ENCODE data around the gene MKRN2OS.
A peak's percentile ranks its signal among the peaks of the same experiment; 100 is the strongest.

The MKRN2OS gene

DNA sequence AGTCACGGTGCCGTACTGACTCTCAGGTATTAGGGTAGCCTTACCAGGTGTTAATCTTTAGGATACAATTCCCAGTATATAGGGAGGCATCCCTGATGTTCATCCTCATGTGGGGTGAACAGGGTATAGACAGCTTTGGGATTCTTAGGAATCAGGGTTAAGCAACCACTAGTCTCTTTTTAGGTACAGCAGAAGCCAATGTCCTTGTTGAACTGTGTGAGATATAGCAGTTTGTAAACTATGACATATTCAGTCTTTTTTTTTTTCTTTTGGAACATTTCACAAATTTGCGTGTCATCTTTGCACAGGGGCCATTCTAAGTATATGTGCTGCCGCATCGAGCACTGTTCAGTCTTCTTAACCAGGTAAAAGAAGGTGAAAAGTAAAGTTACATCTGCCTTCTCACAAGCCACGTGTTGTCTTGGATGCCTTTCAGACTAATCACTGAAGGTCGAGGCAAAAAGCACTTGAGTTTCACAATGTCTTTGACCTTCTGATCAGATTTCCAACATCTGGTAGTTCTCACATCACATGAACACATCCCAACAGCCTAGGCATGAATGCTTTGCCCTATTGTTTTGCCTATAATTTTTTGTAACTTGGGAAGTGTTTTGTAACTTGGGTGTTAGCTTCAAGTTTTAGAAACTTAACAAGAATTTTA lies 43.8 kb downstream of the MKRN2OS start:
- peaks cover 93% of the 10 kb centered on the region for H3K36me3 ChIP-seq (ENCODE audit: insufficient read depth, low read length)
- DNase-seq, result no peak
- 0 out of 2 replicates have a peak, but pooled peaks cover 3% of the 10 kb centered on the region for H3K79me2 ChIP-seq (ENCODE audit: insufficient read depth, low read length)
- H3K9ac ChIP-seq (ENCODE audit: low read depth, low read length), result no peak overlapping the region
- peaks cover 3% of the 10 kb centered on the region; the same call in 1 of the 2 replicates for H4K20me1 ChIP-seq (ENCODE audit: insufficient read depth, low read length)
- no peak overlapping the region for H3K4me2 ChIP-seq (ENCODE audit: insufficient read depth, low read length)
- no peak overlapping the region for H2AFZ ChIP-seq (ENCODE audit: low read depth, low read length)
- no peaks in the 10 kb centered on the region for H3K4me1 ChIP-seq (ENCODE audit: insufficient read depth, low read length)
- no peak overlapping the region for H3K4me3 ChIP-seq (ENCODE audit: low read depth in 1 of 2, low read length in 2 of 2)
- no peaks in the 10 kb centered on the region for H3K27me3 ChIP-seq (ENCODE audit: insufficient read depth, low read length, poor library complexity)
- H3K27ac ChIP-seq (ENCODE audit: low read length), result no peak overlapping the region
- no peak for TF ChIP-seq EZH2 (IDR thresholded peaks at IDR 0.05; ENCODE audit: borderline replicate concordance, low read depth, low read length, severe bottlenecking)
- ATAC-seq (ENCODE audit: insufficient read depth, low read depth), result no peak
- H3K9me3 ChIP-seq (ENCODE audit: insufficient read depth, low read length, severe bottlenecking), result no peaks in the 10 kb centered on the region

DNA sequence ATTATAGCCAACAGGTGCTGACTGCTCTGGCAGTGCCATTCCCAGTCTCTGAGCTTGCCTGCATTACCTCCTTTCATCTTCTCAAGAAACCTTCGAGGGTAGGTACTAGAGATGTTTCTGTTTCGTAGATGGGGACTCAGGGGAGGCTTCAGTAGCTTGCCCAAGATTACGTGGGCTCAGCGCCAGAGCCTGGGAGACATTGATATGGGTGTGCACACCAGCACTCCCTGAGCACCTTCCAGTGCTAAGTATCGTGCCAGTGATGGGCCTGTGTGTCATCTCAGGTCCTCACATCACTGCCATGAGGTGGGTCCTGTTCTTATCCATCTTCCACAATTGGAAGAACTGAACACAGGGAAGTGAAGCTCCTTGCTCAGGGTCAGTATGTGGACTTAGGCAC lies 45.8 kb downstream of the MKRN2OS start:
- Histone ChIP-seq H3K4me2 (ENCODE audit: insufficient read depth, low read length) (no peak overlapping the region), H3K27ac (ENCODE audit: low read length) (no peak overlapping the region), H2AFZ (ENCODE audit: low read depth, low read length) (no peak overlapping the region), H3K79me2 (ENCODE audit: insufficient read depth, low read length) (0 out of 2 replicates have a peak, but pooled peaks cover 3% of the 10 kb centered on the region), H3K9ac (ENCODE audit: low read depth, low read length) (no peak overlapping the region), H3K27me3 (ENCODE audit: insufficient read depth, low read length, poor library complexity) (no peaks in the 10 kb centered on the region), H4K20me1 (ENCODE audit: insufficient read depth, low read length) (peaks cover 3% of the 10 kb centered on the region; the same call in 1 of the 2 replicates), H3K4me1 (ENCODE audit: insufficient read depth, low read length) (no peaks in the 10 kb centered on the region), H3K9me3 (ENCODE audit: insufficient read depth, low read length, severe bottlenecking) (no peaks in the 10 kb centered on the region), H3K4me3 (ENCODE audit: low read depth in 1 of 2, low read length in 2 of 2) (no peak overlapping the region), H3K36me3 (ENCODE audit: insufficient read depth, low read length) (peaks cover 90% of the 10 kb centered on the region)
- TF ChIP-seq, protein P1, sequence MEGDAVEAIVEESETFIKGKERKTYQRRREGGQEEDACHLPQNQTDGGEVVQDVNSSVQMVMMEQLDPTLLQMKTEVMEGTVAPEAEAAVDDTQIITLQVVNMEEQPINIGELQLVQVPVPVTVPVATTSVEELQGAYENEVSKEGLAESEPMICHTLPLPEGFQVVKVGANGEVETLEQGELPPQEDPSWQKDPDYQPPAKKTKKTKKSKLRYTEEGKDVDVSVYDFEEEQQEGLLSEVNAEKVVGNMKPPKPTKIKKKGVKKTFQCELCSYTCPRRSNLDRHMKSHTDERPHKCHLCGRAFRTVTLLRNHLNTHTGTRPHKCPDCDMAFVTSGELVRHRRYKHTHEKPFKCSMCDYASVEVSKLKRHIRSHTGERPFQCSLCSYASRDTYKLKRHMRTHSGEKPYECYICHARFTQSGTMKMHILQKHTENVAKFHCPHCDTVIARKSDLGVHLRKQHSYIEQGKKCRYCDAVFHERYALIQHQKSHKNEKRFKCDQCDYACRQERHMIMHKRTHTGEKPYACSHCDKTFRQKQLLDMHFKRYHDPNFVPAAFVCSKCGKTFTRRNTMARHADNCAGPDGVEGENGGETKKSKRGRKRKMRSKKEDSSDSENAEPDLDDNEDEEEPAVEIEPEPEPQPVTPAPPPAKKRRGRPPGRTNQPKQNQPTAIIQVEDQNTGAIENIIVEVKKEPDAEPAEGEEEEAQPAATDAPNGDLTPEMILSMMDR (IDR thresholded peaks at IDR 0.05; ENCODE audit: borderline replicate concordance, extremely low read depth, low read length, poor library complexity, severe bottlenecking), result no peak
- ATAC-seq (ENCODE audit: insufficient read depth, low read depth) (no peak), DNase-seq (no peak)

DNA sequence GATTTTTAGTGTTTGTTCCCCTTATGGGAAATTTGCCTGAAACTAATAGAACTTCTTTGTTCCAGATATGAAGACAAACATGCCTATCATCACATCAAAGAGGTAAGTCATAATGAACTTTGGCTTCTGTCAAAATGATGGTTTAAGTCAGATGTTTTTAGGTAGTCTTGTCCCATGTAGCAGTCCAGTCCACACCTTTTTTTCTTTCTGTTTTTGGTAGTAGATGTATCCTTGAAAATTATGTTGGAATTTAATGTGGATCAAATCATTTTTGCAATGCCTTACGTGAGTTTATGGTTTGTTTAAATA lies 48.9 kb downstream of the MKRN2OS start:
- Histone ChIP-seq H3K36me3 (ENCODE audit: insufficient read depth, low read length) (peaks cover 91% of the 10 kb centered on the region), H3K4me3 (ENCODE audit: low read depth in 1 of 2, low read length in 2 of 2) (no peak overlapping the region), H3K9ac (ENCODE audit: low read depth, low read length) (no peak overlapping the region), H3K4me1 (ENCODE audit: insufficient read depth, low read length) (no peaks in the 10 kb centered on the region), H3K79me2 (ENCODE audit: insufficient read depth, low read length) (0 out of 2 replicates have a peak, but pooled peaks cover 3% of the 10 kb centered on the region), H3K27me3 (ENCODE audit: insufficient read depth, low read length, poor library complexity) (no peaks in the 10 kb centered on the region), H3K9me3 (ENCODE audit: insufficient read depth, low read length, severe bottlenecking) (no peaks in the 10 kb centered on the region), H3K27ac (ENCODE audit: low read length) (no peak overlapping the region), H3K4me2 (ENCODE audit: insufficient read depth, low read length) (no peak overlapping the region), H2AFZ (ENCODE audit: low read depth, low read length) (no peak overlapping the region), H4K20me1 (ENCODE audit: insufficient read depth, low read length) (peaks cover 3% of the 10 kb centered on the region; the same call in 1 of the 2 replicates)
- ATAC-seq (ENCODE audit: insufficient read depth, low read depth) (no peak), DNase-seq (no peak)
- TF ChIP-seq EZH2 (IDR thresholded peaks at IDR 0.05; ENCODE audit: borderline replicate concordance, low read depth, low read length, severe bottlenecking), result no peak
- TF ChIP-seq, protein P1 (IDR thresholded peaks at IDR 0.05; ENCODE audit: borderline replicate concordance, extremely low read depth, low read length, poor library complexity, severe bottlenecking), result no peak

DNA sequence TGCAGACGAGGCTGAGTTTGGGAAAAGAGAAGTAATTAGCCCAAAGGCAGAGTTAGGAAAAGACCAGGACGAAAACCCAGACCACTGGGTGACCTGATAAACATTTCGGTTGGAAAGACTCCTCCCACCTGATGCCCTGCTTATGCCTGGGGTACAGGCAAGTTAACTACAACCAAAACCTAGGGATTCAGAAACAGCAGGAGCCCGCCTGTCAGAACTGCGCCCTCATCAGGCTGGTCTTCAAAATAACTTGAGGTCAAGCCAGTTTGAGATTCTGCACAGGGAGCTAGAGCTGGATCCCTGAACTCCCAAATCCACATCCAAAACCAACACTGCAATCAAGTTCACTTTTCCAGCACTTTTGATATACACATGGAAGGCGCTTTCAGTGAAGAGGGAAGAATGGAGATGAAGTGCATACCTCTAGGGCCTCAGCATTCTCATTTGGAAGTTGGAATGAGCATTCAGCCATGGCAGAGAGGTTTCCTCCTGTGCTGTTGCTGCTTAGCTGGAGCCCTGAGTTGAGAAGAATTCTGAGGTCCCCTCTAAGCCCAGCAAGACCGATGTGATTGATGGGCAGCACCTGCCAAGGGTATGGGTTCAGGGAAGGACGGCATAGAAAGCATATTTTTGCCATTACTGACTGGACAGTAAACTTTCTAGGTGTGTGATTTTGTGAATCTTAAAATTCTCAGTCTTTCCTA lies 49.4 kb downstream of the MKRN2OS start:
- Histone ChIP-seq H3K79me2 (ENCODE audit: insufficient read depth, low read length) (0 out of 2 replicates have a peak, but pooled peaks cover 3% of the 10 kb centered on the region), H4K20me1 (ENCODE audit: insufficient read depth, low read length) (peaks cover 3% of the 10 kb centered on the region; the same call in 1 of the 2 replicates), H3K27ac (ENCODE audit: low read length) (no peak overlapping the region), H2AFZ (ENCODE audit: low read depth, low read length) (no peak overlapping the region), H3K36me3 (ENCODE audit: insufficient read depth, low read length) (peaks cover 90% of the 10 kb centered on the region), H3K4me1 (ENCODE audit: insufficient read depth, low read length) (no peaks in the 10 kb centered on the region), H3K4me3 (ENCODE audit: low read depth in 1 of 2, low read length in 2 of 2) (no peak overlapping the region), H3K4me2 (ENCODE audit: insufficient read depth, low read length) (no peak overlapping the region), H3K9ac (ENCODE audit: low read depth, low read length) (no peak overlapping the region), H3K27me3 (ENCODE audit: insufficient read depth, low read length, poor library complexity) (no peaks in the 10 kb centered on the region), H3K9me3 (ENCODE audit: insufficient read depth, low read length, severe bottlenecking) (no peaks in the 10 kb centered on the region)
- TF ChIP-seq, protein P1 (IDR thresholded peaks at IDR 0.05; ENCODE audit: borderline replicate concordance, extremely low read depth, low read length, poor library complexity, severe bottlenecking), result peak; percentile 32
- TF ChIP-seq EZH2 (IDR thresholded peaks at IDR 0.05; ENCODE audit: borderline replicate concordance, low read depth, low read length, severe bottlenecking), result no peak
- ATAC-seq (ENCODE audit: insufficient read depth, low read depth) (no peak), DNase-seq (no peak)
